HuH-7.5 (cell line): Measurements from ENCODE around the gene TSPOAP1.

Experiments used
- DNase-seq: peaks from one replicate; pipeline ENCODE4 v3.0.0; 2011; ENCODE audit warnings: low spot score

TSPOAP1 gene

DNA sequence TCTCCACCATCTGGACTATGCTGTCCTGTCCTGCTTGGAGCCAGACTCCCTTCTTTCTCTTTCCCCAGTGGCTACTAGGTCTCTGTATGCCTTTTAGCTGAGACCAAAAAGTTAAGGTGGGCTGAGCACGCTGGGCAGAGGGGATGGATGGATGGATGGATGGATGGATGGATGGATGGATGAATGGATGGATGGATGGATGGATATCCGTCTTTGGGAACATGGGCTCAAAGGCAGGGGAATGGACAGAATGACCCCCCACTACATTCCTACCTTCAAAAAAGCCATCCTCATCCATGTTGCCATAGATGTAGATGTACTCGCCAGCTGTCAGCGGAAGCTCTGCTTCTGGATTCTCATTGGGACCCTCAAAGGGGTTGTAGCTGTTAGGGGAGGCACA lies 12.8 kb downstream of the TSPOAP1 start:
- DNase-seq: no peak

DNA sequence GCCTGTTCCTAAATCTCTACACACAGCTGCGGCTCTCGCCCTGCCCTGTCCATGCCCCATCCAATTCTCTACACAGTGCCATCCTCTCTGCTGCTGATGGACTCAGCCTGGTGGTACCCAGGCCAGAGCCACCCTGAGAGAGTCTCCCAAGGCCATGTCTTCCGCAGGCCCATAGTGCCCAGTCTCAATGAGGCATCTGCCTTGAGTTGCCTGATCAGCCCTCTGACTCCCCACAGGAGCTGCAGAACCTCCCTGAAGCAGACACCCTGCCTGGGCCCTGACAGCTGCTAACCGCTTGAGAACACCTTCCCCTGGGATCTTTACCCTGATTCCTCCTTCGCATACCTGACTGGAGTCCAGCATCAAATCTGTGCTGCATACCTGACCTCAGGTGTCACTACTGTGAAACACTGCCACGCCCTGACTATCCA lies 13.3 kb downstream of the TSPOAP1 start:
- DNase-seq: no peak

DNA sequence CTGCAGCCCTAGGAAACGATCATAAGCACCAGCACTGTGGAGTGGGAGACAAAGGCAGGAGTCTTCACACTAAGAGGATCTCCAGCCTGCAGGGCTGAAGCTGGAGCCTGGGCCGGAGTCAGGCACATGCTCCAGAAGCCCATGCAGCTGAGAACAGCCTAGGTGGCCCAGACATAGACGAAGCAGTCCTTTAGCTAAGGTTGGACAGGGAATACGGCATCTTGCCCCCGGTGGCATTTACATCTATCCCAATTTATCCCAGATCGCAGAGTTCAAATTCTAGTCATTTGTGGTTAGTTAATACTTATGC lies 13.9 kb downstream of the TSPOAP1 start:
- DNase-seq: no peak

DNA sequence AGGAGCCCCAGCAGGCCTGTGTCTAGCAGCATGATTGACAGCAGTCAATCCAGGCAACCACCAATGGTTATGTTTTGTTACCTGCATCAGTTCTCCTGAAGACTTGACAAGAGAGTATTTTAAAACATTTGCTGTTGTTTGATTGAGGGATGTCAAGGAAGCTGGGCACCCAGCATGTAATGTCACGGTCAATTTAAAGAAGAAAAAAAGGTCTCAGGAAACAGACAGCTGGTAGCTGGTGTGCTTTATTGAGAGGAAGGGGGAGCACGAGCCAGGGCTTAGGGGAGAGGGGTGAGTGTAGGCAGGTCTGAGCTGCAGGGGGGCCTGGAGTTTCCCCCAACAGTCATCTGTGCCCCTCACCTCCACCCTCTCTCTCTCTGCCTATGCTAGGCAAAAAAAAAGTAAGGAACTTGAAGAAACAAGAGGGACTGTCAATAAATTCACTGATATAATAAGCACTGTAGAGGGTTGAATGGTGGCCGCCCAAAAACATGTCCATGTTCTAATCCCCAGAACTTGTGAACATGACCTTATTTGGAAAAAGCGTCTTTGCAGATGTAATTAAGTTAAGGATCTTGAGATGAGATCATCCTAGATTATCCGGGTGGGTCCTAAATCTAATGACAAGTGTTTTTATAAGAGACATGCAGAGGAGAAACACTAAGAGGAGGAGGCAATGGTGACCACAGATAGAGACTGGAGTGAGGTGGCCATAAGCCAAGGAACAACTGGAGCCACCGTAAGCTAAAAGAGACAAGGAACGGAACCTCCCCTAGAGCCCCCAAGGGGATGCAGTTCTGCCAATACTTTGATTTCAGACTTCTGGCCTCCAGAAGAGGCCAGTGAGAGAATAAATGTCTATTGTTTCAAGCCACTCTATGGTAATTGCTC lies 14.5 kb downstream of the TSPOAP1 start:
- DNase-seq: no peak

DNA sequence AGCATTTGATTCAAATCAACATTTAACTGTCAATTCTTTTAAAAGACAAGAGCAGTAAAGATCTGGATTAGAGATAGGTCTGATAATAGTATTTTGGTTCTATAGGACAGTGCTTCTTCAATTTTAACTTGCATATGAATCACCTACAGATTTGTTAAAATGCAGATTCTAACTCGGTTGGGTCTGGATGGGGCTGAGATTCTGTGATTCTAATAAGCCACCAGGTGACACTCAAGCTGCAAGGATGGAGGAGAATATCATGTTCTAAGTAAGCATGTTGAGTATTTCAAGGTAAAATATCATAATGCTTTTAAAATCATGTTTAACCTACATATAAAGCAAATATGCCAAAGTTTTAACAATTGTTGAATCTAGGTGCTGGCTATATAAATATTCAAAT lies 15.8 kb downstream of the TSPOAP1 start:
- no peak for DNase-seq

DNA sequence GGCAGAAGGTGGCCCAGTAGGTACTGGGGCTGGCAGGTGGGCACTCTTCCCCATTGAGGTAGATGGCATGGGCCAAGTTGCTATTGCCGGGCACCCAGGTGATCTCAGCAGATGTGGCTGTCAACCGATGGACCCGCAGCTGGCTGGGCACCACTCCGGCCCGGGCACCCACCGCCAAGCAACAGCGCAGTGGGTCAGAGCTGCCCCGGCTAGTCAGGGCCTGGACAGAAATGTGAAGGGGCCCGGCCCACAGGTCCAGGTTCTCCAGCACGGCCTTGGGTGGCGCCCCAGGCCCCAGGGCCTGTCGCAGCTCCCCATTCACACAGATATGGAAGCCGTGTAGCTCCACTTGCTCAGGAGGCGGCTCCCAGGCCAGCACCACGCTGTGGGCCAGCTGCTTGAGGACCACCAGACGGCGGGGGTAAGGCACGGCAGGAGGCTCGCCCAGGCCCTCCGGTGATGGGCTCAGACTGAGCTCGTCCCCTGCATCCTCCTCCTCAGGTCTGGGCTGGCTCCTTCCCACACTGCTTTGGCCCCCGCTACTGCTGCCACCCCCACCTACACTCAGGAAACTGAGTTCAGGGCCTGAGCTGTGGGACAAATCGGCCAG lies 16.5 kb downstream of the TSPOAP1 start:
- no peak for DNase-seq

DNA sequence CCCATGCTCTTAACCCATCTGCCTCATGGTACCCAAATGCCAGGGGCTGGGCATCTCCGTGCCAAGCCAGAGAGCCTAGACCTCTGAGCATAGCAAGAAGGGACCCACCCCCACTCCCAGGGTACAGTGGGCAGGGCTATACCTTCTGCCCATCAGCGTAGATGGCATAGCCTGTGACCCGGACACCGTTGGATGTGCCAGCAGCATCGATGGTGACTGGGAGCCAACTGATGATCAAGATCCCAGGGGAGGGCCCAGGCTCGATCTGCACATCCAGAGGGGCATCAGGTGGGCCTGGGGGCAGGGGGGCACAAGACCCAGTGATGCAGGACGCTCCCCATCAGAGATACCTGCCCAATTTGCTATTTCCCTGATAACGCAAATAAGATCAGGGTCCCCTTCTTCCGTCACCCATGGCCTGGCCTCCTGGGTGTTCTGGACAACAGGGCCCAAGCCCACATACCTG lies 17.1 kb downstream of the TSPOAP1 start:
- DNase-seq: no peak

DNA sequence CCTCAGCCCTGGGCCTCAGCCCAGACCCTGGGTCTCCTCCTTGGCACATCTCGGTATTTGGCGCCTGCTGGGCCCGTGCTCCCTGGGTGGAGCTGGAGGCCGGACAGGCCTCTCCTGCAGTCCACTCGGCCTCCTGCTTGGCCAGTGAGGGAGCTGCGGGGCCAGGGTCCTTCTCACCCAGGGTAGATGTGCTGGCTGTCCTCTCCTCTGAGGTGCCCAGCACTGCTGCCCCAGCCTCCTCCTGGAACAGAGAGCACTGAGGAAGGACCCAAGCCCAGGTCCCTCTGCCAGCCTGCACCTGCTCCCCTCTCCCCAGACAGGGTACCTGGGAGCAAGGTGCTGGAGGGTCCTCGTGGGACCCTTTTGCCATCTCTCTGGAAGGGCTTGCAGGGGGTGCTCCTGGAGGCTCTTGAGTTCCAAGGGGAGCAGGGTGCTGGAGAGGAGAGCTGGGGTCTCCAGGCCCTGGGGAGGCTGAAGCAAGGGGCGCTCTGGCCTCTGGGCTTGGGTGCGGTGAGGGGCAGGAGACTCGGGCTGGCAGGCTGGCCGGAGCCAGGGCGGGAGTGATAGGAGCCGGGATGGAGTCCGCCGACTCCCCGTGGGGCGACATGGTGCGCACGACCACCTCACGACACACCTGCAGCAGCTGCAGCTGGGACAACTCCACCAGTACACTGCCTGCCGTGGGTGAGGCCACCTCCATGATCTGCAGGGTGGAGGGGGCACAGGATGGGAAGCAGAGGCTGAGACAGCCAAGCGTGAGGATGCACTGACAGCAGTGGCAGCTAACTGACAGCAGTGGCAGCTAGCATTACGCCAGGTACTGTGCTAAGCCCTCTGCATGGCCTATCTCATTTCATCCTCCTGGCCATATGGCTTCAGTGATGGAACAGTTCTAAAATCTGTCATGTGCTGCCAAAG lies 17.8 kb downstream of the TSPOAP1 start:
- no peak for DNase-seq

DNA sequence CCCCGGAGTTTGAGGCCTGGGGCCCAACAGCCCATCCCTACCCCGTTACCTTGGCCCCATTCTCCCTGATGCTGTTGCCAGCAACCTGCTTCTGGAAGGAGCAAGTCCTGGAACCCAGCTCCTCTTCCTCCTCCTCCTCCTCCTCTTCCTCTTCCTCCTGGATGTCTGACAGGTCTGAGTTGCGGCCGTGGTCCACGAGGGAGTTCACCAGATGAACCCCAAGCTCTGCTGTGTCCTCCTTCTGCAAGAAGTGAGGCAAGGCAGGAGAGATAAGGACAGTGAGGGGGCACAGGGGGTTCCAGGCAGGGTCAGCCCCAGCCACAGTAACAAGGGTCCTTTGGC lies 18.7 kb downstream of the TSPOAP1 start:
- no peak for DNase-seq

DNA sequence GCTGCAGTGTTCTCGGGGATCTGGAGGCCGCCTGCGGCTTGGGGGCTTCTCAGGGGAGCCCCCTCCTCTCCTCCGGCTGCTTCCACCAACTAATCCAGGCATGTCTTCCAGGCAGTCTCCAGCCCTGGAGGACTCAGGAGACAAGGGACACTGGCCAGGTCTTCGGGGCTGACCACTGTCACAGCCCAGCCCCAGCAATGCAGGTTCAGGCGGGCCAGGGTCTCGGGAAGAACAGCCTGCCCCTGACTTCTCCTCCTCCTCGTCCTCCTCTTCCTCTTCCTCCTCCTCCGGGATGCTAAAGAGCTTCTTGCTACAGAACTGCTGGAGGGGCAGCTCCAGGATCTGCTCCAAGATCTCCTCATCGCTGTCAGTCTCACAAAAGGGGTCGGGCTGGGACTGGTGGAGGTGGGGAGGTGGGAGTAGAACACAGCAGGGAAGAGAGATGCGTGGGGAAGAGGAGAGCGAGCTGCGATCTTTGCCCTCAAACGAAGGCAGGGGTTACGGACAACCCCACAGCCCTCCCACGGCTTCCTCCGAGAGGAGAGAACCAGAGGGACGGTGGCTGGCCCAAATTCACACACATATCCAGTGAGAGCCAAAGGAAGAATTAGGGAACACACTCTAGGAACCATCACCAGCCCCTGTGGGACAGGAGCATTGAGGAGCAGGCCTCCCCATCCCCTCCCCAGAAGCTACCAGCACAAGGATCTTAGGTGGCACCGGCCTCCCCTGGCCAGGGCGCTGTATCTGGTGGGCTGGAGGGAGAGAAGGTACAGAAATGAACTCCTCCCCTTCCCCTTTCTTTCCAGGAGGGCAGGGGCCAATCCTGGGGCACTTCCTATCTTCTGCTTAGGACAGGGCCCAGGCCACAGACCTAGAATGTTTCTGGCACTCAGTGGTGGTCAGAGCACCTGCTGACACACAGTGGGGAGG lies 19.3 kb downstream of the TSPOAP1 start:
- DNase-seq: no peak

DNA sequence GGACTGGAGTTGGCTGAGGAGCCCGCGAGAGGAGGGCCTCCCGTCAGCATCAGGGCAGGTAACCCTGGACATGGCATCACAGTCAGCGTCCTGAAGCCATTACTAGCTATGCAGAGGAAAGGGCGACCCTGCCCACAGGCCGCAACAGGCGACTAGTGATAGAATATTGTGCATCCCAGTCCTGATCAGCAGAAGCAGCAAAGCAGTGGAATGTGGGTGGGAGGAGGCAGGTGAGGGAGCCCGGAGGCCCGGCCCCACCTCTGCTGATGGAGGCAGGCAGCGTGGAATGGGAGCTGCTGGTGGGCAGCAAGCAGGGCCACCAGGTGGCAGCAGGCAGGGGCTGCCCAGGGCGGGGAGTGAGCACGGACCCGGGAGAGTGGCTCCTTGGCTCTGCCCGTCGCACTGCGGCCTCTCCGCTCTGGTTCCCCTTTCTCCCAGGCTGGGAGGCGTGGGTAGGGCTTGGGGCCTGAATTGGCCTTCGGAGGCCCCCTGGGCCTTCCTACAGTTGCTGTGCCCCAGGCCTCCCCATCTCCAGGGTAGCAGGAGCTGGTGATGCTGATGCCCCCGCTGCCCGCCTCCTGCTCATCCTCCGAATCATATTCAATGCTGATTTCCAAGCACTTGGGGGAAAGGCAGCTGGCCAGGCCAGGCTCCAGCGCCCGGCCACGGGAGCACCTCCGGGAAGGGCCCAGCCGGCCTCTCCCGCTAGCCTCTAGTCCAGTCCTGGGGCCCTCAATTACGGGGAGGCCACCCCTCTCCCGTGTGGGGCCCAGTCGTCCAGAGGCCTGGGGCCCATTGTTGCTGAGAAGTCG lies 20.2 kb downstream of the TSPOAP1 start:
- no peak for DNase-seq

DNA sequence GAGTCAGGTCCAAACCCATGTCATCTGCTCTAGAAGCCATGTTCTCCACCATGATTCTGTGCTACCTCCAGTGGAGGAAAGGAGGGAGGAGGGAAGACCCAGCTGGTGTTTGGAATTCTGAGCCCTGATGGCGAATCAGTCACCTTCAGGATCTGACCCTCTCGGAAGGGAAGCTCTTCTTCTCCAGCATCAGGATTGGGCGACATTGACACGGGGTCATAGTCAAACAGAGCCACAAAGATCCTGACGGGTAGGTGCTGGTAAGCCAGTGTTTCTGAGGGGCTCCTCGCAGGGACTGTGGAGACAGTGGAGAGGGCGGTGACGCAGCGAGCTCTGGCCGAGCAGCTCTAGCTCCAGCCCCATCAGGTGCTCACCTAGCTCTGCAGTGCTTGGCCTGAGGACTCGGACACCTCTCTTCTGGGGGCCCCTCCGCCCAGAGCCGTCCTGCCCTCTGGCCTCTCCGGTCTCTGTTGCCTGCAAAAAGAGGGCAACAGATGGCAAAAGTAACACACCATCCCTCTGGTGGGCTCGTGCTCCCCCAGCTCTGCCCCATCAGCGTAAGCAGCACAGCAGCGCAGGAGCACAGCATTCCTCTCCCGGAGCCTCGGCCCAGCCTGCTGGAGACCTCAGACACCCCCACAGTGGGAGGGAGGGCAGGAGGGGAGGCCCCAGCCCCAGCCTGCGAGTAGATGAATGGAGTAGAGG lies 21.0 kb downstream of the TSPOAP1 start:
- DNase-seq: no peak

DNA sequence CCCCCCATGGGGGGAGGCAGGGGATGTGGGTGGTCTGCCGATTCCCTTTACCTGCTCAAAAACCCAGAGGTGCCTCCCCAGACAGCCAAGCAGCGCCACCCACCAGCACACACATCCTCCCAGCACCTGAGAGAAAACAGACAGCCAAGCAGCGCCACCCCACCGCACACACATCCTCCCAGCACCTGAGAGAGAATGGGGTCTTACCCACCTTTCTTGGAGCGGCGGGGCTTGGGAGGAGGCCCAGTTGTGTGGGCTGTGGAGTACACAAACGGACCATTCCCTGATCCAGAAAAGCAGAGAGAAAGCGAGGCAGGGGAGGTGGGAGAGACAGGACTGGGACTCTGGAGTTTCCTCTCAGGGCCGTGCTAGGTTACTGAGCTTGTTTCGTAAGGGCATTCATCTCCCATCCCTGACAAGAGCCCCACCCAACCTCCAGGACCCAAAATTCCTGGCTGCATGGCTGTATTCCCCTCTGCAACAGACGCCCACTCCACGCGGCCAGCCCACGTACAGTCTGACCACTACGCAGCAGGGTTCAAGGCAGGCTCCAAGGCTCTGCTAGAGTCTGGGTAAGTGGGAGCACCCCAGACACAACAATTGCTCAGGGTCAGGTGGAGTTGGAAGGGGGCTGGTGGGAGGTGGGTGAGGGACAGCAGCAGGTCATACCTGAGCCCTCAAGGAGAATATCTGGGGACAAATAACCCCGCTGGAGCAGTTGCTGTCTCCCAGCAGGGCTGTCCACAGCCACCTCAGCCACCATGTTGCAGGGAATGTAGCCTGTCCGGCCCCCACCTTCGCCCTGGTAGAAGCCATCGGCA lies 22.3 kb downstream of the TSPOAP1 start:
- no peak for DNase-seq

DNA sequence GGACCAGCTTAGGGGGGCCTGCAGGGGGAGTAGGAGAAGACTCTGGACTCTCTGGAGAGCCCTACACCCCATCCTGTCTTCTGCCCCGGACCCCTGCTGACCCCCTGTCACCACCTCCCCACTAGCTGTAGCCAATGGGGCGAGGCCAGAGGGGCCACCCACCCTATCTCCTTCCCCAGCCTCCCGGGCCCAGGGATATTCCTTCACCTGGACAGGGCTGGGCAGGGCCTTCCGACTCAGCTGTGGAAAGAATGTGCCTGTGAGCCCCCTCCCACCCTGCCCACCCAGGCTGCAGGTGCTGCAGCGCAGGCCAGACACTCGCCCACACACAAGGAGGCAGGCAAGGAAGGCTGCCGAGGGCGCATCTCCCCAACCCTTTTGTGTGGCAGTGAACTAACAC lies 23.0 kb downstream of the TSPOAP1 start:
- no peak for DNase-seq

DNA sequence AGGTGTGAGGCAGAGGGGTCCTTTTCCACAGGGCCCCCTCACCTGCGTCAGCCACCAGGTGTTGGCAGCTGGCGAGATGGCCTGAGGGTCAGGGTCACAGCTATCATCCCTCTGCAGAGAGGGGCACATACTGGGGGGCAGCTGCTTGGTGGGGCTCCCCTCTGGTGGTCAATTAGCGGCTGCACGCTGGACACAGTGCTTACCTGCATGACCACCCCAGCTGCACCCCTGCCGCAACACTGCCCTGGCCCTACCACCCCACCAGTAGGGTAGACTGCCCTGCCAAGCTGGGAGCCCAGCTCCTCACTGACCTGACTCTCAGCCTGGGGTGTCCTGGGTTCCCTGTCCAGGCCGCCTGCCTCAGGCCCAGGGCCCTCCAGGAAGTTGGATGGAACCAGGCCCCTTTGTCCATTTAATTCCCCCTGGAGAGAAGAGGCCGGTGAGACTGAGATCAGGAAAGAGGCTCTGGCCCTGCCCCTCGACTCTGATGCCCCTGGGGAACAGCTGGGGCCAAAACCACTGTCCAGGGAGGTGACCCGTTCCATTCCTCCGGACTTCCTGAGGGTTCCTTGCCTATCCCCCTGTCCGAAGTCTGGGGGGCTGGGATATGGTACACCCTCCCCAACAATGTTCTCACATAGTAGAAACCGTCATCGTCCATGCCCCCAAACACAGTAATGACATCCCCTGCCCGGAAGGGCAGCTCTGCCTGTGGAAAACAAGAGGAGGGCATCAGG lies 23.7 kb downstream of the TSPOAP1 start:
- no peak for DNase-seq

DNA sequence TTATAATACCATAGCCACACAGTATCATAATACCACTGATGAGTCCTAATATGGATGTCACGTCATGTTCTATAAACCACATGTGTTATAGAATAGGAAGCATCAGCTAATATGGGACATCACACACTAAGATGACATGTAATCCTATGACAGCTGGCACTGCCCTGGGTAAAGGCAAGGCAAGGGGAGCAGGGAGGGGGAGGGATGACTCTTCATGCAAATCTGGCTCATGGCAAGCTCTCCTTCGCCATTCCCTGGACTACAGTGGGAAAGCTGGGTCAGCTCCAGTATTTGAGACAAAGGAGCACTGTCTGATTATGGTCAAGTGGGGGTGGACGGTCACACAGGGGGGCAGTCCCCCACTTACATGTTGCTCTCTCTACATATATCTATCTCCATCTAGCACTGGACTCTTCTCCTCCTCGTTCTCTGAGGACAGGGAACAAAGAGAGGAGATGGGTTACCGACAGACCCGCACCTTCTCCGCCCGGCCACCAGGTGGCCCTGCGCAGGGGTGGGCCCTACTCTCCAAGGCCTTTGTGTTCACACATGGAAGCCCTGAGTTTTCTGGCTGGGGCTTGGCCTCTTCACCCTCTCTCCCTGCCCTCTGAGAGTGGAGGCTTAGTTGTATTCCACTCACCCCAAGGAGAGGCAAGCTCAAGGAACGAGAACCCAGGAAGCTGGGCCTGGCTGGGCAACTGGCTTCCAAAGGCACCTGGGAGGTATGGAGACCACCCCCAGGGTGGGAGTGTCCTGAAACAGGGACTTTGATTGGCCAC lies 24.4 kb downstream of the TSPOAP1 start:
- DNase-seq: peak; percentile 96

DNA sequence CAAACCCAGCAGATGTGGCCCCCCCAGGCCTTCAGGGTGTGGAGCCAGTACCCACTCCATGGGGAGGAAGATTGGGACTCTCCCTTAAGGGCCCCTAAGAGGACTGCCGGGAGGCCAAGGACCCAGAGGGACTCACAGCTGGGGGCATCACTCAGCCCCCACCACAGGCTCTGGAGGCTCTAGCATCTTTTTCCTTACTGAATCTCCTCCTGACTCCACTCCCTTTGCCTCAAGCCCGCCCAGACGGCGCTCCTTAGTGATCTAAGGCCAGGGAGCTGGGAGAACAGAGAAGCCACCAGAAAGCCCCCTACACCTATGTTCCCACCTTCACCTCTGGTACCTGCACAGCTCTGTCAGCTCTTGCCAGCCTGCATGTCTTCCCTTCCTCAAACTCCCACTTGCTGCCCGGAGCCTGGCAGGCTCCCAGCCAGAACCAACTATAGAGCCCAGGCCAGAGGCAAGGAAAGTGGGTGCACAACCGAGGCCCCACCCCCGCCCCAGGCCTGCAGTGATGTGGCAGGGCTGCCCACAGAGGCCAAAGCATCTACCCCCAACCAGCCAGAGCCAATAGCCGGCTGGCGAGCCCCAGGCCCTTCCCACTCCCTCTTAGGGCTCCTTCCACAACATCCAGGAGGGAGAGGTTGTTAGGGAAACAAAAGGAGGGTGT lies 25.5 kb downstream of the TSPOAP1 start:
- DNase-seq: no peak
